ENCODE results near the gene TFCP2L1. TPM values are rescaled to one million over a fixed set of nuclear protein-coding genes. Genes with fewer than 3 reads are reported as not detected.

Gene TFCP2L1
- total RNA-seq, 2 donors from 2014 or later: 1.1 to 3.4 TPM

DNA sequence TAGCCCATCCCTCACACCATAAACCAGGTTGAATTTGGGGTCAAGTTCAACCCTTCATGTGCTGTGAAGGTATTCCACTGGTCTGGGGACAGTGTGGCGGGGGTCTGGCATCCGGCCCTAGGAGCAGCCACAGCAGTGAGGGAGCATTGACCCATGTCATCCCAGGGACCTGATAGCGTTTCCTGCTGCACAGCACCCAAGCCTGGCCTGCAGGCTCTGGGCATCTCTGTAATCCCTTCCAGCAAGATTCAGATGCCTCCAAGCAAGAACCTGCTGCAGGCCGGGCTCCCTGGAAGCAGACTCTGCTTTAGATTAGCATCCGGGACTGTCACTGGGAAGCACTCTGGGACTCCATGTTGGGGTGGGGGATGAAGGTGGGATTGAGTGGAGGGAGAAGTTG is 90.4 kb downstream of the TFCP2L1 start:
- DNase-seq (ENCODE audit: low spot score) (no peak), ATAC-seq (ENCODE audit: insufficient number of reproducible peaks, low FRiP score, low read depth) (no peak)
- TF ChIP-seq, protein P1, sequence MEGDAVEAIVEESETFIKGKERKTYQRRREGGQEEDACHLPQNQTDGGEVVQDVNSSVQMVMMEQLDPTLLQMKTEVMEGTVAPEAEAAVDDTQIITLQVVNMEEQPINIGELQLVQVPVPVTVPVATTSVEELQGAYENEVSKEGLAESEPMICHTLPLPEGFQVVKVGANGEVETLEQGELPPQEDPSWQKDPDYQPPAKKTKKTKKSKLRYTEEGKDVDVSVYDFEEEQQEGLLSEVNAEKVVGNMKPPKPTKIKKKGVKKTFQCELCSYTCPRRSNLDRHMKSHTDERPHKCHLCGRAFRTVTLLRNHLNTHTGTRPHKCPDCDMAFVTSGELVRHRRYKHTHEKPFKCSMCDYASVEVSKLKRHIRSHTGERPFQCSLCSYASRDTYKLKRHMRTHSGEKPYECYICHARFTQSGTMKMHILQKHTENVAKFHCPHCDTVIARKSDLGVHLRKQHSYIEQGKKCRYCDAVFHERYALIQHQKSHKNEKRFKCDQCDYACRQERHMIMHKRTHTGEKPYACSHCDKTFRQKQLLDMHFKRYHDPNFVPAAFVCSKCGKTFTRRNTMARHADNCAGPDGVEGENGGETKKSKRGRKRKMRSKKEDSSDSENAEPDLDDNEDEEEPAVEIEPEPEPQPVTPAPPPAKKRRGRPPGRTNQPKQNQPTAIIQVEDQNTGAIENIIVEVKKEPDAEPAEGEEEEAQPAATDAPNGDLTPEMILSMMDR (IDR thresholded peaks at IDR 0.05): no peak
- no peaks in the 10 kb centered on the region for H3K9me3 ChIP-seq
- no peaks in the 10 kb centered on the region for H3K36me3 ChIP-seq
- H3K27me3 ChIP-seq (replicated peaks; ENCODE audit: insufficient read depth): no peaks in the 10 kb centered on the region
- peaks cover 17 to 28% of the 10 kb centered on the region in 2 donors for H3K4me1 ChIP-seq (ENCODE audit: control insufficient read depth in 1 of 2, low read depth in 2 of 2)
- H3K27ac ChIP-seq: no peak overlapping the region
- no peak overlapping the region for H3K4me3 ChIP-seq

DNA sequence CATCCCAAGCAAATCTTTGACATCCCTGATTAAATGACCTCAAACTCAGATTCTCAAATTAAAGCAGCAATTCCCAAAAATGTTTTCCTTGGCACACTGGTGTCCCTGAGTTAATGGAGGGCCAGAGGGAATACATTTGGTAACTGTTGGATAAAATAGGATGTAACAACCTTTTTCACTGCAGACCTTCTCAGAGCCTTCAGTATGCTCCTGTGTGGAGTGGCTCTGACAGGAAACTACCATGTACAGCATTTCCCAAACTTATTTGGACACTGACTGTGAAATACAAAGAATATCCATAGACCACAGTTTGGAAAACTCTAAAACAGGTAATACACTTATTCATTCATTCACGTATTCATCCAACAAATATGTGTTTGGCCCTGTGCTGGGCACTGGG is 91.8 kb downstream of the TFCP2L1 start:
- Histone ChIP-seq H3K27ac (no peak overlapping the region), H3K9me3 (no peaks in the 10 kb centered on the region), H3K36me3 (no peaks in the 10 kb centered on the region), H3K4me1 (ENCODE audit: control insufficient read depth in 1 of 2, low read depth in 2 of 2) (peaks cover 14 to 22% of the 10 kb centered on the region in 2 donors), H3K27me3 (replicated peaks; ENCODE audit: insufficient read depth) (no peaks in the 10 kb centered on the region), H3K4me3 (no peak overlapping the region)
- no peak for DNase-seq (ENCODE audit: low spot score)
- no peak for ATAC-seq (ENCODE audit: insufficient number of reproducible peaks, low FRiP score, low read depth)
- TF ChIP-seq, protein P1 (IDR thresholded peaks at IDR 0.05): no peak

DNA sequence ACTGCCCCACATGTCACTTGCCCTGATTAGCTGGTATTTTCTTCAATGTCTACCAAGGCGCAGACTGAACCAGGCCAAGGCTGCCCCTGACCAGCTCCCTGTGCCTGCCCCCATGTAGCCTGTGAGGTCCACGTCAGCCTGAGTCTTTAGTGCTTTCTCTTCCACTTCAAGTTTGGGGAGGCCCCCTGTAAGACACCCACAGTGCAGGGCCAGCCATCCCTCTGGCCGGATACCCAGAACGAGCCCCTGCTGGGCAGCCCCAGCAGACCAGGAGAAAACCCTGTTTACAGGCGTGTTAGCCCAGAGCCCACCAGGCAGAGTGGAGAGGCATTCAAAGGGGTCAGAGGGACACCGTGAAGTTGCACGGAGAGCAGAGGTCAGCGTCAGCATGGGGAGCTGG is 92.4 kb downstream of the TFCP2L1 start:
- DNase-seq (ENCODE audit: low spot score) (no peak), ATAC-seq (ENCODE audit: insufficient number of reproducible peaks, low FRiP score, low read depth) (no peak)
- H3K36me3 ChIP-seq: no peaks in the 10 kb centered on the region
- no peaks in the 10 kb centered on the region for H3K9me3 ChIP-seq
- no peak overlapping the region for H3K27ac ChIP-seq
- H3K4me3 ChIP-seq: no peak overlapping the region
- TF ChIP-seq, protein P1 (IDR thresholded peaks at IDR 0.05): no peak
- H3K4me1 ChIP-seq (ENCODE audit: control insufficient read depth in 1 of 2, low read depth in 2 of 2): peaks cover 8 to 15% of the 10 kb centered on the region in 2 donors
- no peaks in the 10 kb centered on the region for H3K27me3 ChIP-seq (replicated peaks; ENCODE audit: insufficient read depth)

DNA sequence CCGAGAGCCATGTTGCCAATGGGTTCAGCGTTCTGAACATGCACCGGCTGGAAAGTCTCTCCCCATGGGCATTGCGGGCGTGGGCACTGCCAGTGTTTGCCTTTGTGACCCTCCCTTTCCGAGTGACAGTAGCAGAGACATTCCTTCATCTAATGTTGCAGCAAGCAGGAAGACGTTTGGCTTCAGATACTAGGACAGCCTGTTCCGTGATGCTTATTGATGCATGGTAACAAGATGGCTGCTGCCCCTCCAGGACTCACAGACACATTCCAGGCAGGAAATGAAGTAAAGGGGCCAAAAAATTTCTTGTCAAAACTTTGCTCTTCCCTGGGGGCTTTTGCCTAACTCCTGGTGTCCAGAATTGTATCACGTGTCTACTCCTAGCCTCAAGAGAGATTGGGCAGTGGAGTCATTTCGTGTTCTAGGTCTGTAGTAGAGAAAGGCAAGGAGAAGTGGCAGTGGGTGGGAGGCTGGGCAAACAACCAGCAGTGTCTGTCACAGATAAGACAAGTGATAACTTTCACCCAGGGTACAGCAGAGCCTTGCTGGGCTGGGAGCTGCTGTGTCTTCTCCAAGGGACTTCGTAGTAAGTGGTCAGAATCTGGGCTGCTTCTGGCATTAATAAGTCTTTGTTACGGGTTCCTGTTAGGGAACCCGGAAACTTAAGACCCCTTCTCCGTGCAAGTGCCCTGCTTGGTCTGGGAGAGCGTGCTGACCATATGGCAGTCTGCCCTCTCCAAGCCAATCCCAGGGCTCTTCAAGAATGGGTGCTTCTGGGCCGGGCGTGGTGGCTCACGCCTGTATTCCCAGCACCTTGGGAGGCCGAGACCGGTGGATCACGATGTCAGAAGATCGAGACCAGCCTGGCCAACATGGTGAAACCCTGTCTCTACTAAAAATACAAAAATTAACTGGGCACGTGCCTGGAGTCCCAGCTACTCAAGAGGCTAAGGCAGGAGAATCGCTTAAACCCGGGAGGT is 93.5 kb downstream of the TFCP2L1 start:
- no peaks in the 10 kb centered on the region for H3K27me3 ChIP-seq (replicated peaks; ENCODE audit: insufficient read depth)
- ATAC-seq (ENCODE audit: insufficient number of reproducible peaks, low FRiP score, low read depth): no peak
- H3K27ac ChIP-seq: no peak overlapping the region
- no peaks in the 10 kb centered on the region for H3K9me3 ChIP-seq
- DNase-seq (ENCODE audit: low spot score): no peak
- H3K4me3 ChIP-seq: no peak overlapping the region
- peaks cover 0 to 7% of the 10 kb centered on the region in 2 donors for H3K4me1 ChIP-seq (ENCODE audit: control insufficient read depth in 1 of 2, low read depth in 2 of 2)
- TF ChIP-seq, protein P1 (IDR thresholded peaks at IDR 0.05): no peak
- no peaks in the 10 kb centered on the region for H3K36me3 ChIP-seq

DNA sequence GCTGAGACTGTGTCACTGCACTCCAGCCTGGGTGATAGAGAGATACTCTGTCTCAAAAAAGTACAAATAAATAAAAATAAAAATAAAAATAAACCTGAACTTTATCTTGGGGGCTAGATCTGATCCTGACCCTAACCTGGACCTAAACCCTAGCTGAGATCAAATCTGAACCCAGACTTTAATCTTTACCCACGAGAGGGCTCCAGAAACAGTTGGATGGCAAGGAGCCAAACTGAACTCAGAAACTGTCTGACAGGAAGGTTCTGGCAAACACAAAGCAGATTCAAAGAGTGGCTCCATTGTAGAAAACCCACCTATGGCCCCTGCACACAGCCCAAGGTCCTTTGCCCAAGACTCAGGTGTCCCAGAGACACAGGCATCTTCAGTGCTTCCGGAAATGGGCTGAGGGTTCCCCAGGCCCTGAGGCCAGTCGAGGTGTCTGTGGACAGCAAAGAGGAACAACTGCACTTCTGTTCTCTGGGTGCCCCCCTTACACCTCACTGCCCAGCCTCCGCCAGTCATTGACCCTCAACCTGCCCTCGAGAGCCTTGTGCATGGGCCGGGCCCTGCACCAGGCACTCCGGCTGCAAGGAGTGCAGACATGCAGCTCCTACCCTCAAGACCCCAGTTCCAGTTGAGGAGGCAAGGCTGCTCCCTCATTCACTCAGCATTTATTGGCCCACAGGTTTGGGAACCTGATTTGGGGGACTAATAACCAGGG is 95.2 kb downstream of the TFCP2L1 start:
- no peak overlapping the region for H3K27ac ChIP-seq
- no peaks in the 10 kb centered on the region for H3K9me3 ChIP-seq
- TF ChIP-seq, protein P1 (IDR thresholded peaks at IDR 0.05): no peak
- H3K4me3 ChIP-seq: no peak overlapping the region
- H3K27me3 ChIP-seq (replicated peaks; ENCODE audit: insufficient read depth): no peaks in the 10 kb centered on the region
- ATAC-seq (ENCODE audit: insufficient number of reproducible peaks, low FRiP score, low read depth) (no peak), DNase-seq (ENCODE audit: low spot score) (no peak)
- H3K4me1 ChIP-seq (ENCODE audit: control insufficient read depth in 1 of 2, low read depth in 2 of 2): no peaks in the 10 kb centered on the region
- H3K36me3 ChIP-seq: no peaks in the 10 kb centered on the region

Measured in thoracic aorta (tissue), 2 donors.